Fibroblast of the aortic adventitia (primary cell): ENCODE data around the gene SGMS2. TPM values are rescaled to one million over a fixed set of nuclear protein-coding genes. Genes with fewer than 3 reads are reported as not detected.

Experiments
- DNase-seq: peaks from one replicate; pipeline ENCODE4 v3.0.0-alpha.2; 2010; ENCODE audit warnings: low read depth
- H3K4me3 ChIP-seq: 2 replicates; pipeline ENCODE4 v1.5.1; 2011; ENCODE audit warnings: low read depth, mild to moderate bottlenecking, control low read depth, low read length, moderate library complexity
- total RNA-seq: library from RNA; depleted of rRNA; stranded (reverse); fragments of >200 nt; gene quantifications from 2 replicates; pipeline ENCODE4 v1.2.3, GENCODE V29; 2012; ENCODE audit warnings: low replicate concordance
- TF ChIP-seq, protein P1 (sequence below): IDR thresholded peaks from 2 replicates; pipeline ENCODE4 v1.5.1; 2011; ENCODE audit warnings: mild to moderate bottlenecking, low read length, control low read depth, inconsistent platforms; ENCODE audit not compliant: insufficient read depth

SGMS2 gene
- total RNA-seq, 1 donor = 145 TPM

DNA sequence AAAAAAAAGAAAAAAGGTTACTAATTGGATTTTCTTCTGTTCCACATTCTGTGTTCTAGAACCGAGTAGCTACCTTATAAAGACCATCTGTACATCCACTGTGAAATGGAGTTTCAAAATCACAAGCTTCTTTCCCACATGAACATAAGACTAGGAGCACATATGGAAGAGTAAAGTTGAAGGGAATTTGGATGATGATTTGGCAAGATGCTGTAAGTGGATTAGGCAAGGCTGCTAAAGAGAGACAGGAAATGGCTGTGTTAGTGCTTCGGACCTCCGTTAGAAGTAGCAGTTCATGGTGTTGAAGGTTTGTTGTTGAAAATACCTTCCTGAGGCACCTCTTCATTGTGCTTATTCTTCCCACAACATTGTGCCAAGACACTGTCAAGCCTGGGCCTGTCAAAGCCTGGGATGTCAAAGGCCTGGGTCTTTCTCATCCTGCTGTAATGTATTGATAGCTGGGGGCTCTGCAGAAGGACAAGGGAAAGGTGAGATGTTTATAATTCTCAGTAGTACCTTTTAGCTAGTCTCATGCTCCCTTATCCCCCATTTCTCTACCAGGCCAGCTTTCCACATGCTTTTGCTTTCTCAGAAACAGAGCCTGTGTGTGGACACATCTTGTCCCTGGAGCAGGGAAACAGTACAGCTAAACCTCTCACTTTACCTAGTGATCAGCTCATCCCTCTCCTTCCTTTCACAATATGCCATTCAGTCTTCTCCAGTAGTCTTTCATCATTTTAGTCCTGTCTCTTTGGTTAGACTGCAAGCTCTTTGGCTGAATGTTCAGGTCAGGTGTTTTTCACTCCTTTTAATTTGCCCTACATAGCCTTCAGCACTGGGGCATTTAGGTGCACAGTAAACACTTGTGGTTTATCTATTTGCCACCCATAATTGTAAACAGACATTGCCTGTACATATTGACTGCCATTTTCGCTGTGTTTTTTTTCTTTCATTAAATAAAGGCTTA, 68.7 kb downstream of the SGMS2 start:
- DNase-seq = peak; percentile 49
- TF ChIP-seq, protein P1, sequence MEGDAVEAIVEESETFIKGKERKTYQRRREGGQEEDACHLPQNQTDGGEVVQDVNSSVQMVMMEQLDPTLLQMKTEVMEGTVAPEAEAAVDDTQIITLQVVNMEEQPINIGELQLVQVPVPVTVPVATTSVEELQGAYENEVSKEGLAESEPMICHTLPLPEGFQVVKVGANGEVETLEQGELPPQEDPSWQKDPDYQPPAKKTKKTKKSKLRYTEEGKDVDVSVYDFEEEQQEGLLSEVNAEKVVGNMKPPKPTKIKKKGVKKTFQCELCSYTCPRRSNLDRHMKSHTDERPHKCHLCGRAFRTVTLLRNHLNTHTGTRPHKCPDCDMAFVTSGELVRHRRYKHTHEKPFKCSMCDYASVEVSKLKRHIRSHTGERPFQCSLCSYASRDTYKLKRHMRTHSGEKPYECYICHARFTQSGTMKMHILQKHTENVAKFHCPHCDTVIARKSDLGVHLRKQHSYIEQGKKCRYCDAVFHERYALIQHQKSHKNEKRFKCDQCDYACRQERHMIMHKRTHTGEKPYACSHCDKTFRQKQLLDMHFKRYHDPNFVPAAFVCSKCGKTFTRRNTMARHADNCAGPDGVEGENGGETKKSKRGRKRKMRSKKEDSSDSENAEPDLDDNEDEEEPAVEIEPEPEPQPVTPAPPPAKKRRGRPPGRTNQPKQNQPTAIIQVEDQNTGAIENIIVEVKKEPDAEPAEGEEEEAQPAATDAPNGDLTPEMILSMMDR = no peak
- no peak overlapping the region for H3K4me3 ChIP-seq

DNA sequence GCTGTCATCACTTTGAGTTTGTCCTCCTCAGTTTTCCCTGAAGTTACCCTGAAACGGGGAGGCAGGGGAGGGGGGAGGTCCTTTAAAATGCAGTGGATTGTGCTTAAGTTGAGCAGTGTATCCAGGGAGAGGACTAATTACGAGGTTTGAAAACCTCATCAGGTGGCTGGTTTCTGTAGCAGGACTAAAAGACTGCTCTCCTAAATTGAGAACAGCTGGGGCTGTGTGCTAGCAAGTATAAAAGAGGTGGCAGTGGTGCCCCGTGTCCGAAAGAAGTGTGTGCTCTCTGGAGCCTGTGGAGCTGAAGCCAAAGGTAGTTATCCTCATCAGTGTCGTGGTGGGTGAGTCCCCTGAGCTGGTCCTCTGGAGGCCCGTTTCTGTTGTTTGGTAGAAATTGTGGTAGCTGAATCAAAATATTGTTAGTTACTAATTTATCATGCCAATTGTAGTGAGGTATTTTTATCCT, 69.4 kb downstream of the SGMS2 start:
- DNase-seq = no peak
- no peak overlapping the region for H3K4me3 ChIP-seq

DNA sequence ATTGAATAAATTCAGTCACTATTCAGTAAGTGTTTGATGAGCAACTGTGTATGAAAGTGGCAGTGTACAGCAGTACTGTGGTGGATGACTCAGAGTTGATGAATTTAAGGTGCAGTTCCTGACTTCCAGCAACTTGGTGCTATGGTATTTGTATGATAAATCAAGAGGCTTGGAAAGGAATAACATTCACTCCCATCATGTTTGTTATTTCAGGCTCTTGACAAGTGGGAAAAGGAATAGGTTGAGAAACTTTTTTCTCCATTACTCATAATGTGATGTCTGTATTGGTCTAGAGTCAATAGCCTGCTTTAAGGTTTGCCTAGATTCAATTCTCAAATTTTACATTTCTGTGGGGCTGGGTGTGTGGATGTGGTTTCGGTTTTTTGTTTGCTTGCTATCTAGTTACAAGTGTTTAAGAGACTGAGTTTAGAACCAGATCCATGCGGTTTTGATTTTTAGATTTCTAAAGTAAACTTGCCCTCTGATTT, 71.5 kb downstream of the SGMS2 start:
- DNase-seq = peak; percentile 97
- TF ChIP-seq, protein P1 = no peak
- peak overlapping the region; percentile 34 for H3K4me3 ChIP-seq

More for the DNA sequence above, 69.4 kb downstream of the SGMS2 start:
- TF ChIP-seq, protein P1 = no peak

DNA sequence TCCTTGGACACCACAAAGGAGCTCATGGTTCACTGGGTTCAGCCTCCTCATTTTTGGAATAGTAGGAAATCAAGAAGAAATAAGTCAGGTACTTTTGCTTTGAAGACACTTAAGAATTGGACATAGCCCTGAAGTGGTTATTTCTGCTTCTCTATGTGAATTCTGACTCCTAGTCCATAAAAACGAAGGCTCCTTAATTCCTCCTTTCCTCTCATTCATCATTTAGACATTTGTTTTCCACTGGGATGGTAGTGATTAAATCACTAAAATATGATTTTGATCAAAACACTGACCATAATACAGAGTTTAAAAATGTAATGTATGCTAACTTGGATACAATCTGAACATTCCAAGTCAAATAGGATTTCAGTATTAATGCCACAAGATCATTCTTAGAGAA, 71.9 kb downstream of the SGMS2 start:
- DNase-seq = peak; percentile 77
- H3K4me3 ChIP-seq = peak overlapping the region; percentile 34
- TF ChIP-seq, protein P1 = no peak

DNA sequence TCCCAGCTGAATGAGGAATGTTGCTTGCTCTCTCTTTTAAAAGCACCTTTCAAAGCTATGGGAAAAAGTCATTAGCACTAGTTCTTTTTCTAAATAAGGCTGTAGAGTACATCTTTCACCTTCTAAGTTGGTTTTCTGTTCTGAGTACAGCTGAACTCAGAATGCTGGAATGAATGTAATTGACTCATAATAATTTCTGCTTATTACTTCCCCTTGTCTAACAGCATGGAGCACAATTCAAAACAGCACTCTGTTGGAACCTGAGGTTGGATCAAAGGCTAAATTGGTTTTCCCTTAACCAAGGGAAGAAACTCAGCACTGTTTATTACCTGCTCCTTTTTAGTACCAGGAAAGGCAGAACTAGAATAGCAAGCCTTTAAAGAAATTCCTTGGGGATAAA, 73.1 kb downstream of the SGMS2 start:
- H3K4me3 ChIP-seq = no peak overlapping the region
- TF ChIP-seq, protein P1 = no peak
- DNase-seq = no peak

DNA sequence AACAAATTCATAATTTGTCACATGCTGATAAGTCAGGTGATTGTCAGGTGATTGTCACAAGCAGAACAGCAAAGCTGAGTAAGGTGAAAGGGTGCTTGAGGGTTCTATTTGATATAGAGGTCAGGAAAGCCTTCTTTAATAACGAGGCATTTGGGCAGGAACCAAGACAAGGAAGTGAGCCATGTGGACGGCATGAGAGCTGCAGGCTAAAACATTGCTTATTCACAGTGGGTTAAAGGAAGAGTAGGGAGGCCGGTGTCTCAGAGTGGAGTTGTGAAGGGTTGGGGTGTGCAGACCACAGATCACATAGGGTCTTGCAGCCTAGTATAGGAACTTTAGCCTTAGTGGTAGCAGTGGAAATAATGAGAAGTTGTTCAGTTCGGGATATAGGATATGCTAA, 75.3 kb downstream of the SGMS2 start:
- no peak for DNase-seq
- TF ChIP-seq, protein P1 = no peak
- H3K4me3 ChIP-seq = no peak overlapping the region
